GM10847 (cell line): ENCODE measurements around the gene PTPRN2.

Source experiments
- POLR2A ChIP-seq: IDR thresholded peaks from 2 replicates; pipeline ENCODE4 v1.6.1; 2011; ENCODE audit not compliant: insufficient read length; ENCODE audit errors: extremely low read depth

Gene PTPRN2

GRCh38 chr7:158369866-158370265 is 217.8 kb downstream of the PTPRN2 start:
- no peak for TF ChIP-seq POLR2A

GRCh38 chr7:158369290-158369689 is 218.3 kb downstream of the PTPRN2 start:
- no peak for TF ChIP-seq POLR2A

GRCh38 chr7:158368449-158368848 is 219.2 kb downstream of the PTPRN2 start:
- TF ChIP-seq POLR2A = no peak

GRCh38 chr7:158367634-158367982 is 220.0 kb downstream of the PTPRN2 start:
- TF ChIP-seq POLR2A = no peak

- no peak for TF ChIP-seq POLR2A
Measured at GRCh38 chr7:158366916-158367633, 220.5 kb downstream of the PTPRN2 start.

- TF ChIP-seq POLR2A = no peak
Measured at GRCh38 chr7:158366346-158366745, 221.3 kb downstream of the PTPRN2 start.

- no peak for TF ChIP-seq POLR2A
Measured at GRCh38 chr7:158365267-158365666, 222.4 kb downstream of the PTPRN2 start.

GRCh38 chr7:158364451-158364850 is 223.2 kb downstream of the PTPRN2 start:
- no peak for TF ChIP-seq POLR2A

- TF ChIP-seq POLR2A = no peak
Measured at GRCh38 chr7:158362912-158363905, 224.4 kb downstream of the PTPRN2 start.

- no peak for TF ChIP-seq POLR2A
Measured at GRCh38 chr7:158362001-158362400, 225.6 kb downstream of the PTPRN2 start.

GRCh38 chr7:158361326-158361946 is 226.2 kb downstream of the PTPRN2 start:
- TF ChIP-seq POLR2A = no peak

- TF ChIP-seq POLR2A = no peak
Measured at GRCh38 chr7:158358926-158359645, 228.5 kb downstream of the PTPRN2 start.

GRCh38 chr7:158357898-158358821 is 229.5 kb downstream of the PTPRN2 start:
- no peak for TF ChIP-seq POLR2A
